Measurements from ENCODE around the gene PSTK.

The PSTK gene

DNA sequence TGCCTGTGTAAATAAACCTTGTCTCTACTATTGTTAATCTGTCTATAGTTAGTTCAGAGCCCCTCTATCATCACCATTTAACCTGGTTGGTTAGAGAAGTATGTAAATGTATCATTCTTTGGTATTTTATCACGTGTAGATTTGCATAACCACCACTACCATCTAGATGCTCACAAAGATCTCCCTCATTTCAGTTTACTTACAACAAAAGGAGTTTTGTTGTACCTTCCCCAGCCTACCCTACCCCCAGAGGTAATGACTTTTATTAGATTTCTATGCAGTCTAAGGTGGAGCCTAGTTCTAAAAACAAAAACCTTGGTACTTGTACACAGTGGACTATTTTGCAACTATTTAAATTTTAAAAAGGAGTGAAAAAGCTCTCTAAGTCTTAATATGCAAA is 46.1 kb downstream of the PSTK start:
- H3K4me1 ChIP-seq (ENCODE audit: insufficient read depth, low read length, poor library complexity, severe bottlenecking) = no peaks in the 10 kb centered on the region
- no peaks in the 10 kb centered on the region for H3K79me2 ChIP-seq (ENCODE audit: insufficient read depth, low read length)
- H3K9ac ChIP-seq (ENCODE audit: low read depth, low read length, poor library complexity, severe bottlenecking) = no peak overlapping the region
- H3K9me3 ChIP-seq (ENCODE audit: insufficient read depth, low read depth, low read length) = no peaks in the 10 kb centered on the region
- H3K9me2 ChIP-seq (replicated peaks; ENCODE audit: low read depth, low read length) = no peaks in the 10 kb centered on the region
- H3K36me3 ChIP-seq (ENCODE audit: insufficient read depth, low read length) = no peaks in the 10 kb centered on the region
- H3F3A ChIP-seq (ENCODE audit: low read depth) = no peaks in the 10 kb centered on the region
- TF ChIP-seq CTCF (conservative IDR thresholded peaks at IDR 0.05; ENCODE audit: low read length) = no peak
- no peaks in the 10 kb centered on the region for H4K20me1 ChIP-seq (ENCODE audit: insufficient read depth, low read length, poor library complexity, severe bottlenecking)
- H3K4me2 ChIP-seq (ENCODE audit: low read depth, low read length, poor library complexity, severe bottlenecking) = no peak overlapping the region
- H2AFZ ChIP-seq (ENCODE audit: low read length) = no peak overlapping the region
- no peak overlapping the region for H3K4me3 ChIP-seq (ENCODE audit: low read length, poor library complexity, severe bottlenecking)
- no peaks in the 10 kb centered on the region for H3K27me3 ChIP-seq (ENCODE audit: insufficient read depth, low read length, poor library complexity, severe bottlenecking)

GRCh38 chr10:123027861-123028260 is 47.7 kb downstream of the PSTK start:
- TF ChIP-seq CTCF (conservative IDR thresholded peaks at IDR 0.05; ENCODE audit: low read length) (no peak), EZH2phosphoT487 (IDR thresholded peaks at IDR 0.05; ENCODE audit: borderline replicate concordance) (no peak)
- H3K9me3 ChIP-seq (ENCODE audit: insufficient read depth, low read depth, low read length) = no peaks in the 10 kb centered on the region
- no peaks in the 10 kb centered on the region for H3K79me2 ChIP-seq (ENCODE audit: insufficient read depth, low read length)
- no peaks in the 10 kb centered on the region for H3K9me2 ChIP-seq (replicated peaks; ENCODE audit: low read depth, low read length)
- H4K20me1 ChIP-seq (ENCODE audit: insufficient read depth, low read length, poor library complexity, severe bottlenecking) = no peaks in the 10 kb centered on the region
- H3K27me3 ChIP-seq (ENCODE audit: insufficient read depth, low read length, poor library complexity, severe bottlenecking) = no peaks in the 10 kb centered on the region
- no peaks in the 10 kb centered on the region for H3K4me1 ChIP-seq (ENCODE audit: insufficient read depth, low read length, poor library complexity, severe bottlenecking)
- H3F3A ChIP-seq (ENCODE audit: low read depth) = no peaks in the 10 kb centered on the region
- no peak overlapping the region for H3K9ac ChIP-seq (ENCODE audit: low read depth, low read length, poor library complexity, severe bottlenecking)
- H3K4me2 ChIP-seq (ENCODE audit: low read depth, low read length, poor library complexity, severe bottlenecking) = no peak overlapping the region
- H3K4me3 ChIP-seq (ENCODE audit: low read length, poor library complexity, severe bottlenecking) = no peak overlapping the region
- no peak overlapping the region for H2AFZ ChIP-seq (ENCODE audit: low read length)
- no peaks in the 10 kb centered on the region for H3K36me3 ChIP-seq (ENCODE audit: insufficient read depth, low read length)

DNA sequence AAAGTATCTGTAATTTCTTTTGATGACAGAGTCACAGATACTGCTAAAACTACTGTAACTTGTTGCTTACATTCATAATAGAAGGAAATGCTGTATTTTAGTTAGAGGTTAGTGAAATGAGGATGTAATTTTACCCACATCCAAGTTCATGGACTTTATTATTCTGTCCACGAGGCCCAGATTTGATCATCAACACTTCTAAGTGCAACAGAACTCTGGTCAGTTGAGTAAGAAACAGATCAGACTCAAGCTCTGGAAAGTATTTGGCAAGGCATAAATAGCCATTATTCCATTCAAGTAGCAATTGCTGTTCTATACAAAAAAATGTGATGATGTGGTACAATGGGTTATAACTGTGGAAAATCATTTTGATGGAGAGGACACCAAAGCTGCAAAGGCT is 50.9 kb downstream of the PSTK start:
- H3K9me3 ChIP-seq (ENCODE audit: insufficient read depth, low read depth, low read length) = no peaks in the 10 kb centered on the region
- no peak overlapping the region for H2AFZ ChIP-seq (ENCODE audit: low read length)
- TF ChIP-seq CTCF (conservative IDR thresholded peaks at IDR 0.05; ENCODE audit: low read length) (no peak), EZH2phosphoT487 (IDR thresholded peaks at IDR 0.05; ENCODE audit: borderline replicate concordance) (no peak)
- H3K79me2 ChIP-seq (ENCODE audit: insufficient read depth, low read length) = no peaks in the 10 kb centered on the region
- H3K27me3 ChIP-seq (ENCODE audit: insufficient read depth, low read length, poor library complexity, severe bottlenecking) = no peaks in the 10 kb centered on the region
- no peaks in the 10 kb centered on the region for H3K4me1 ChIP-seq (ENCODE audit: insufficient read depth, low read length, poor library complexity, severe bottlenecking)
- H3F3A ChIP-seq (ENCODE audit: low read depth) = no peaks in the 10 kb centered on the region
- no peaks in the 10 kb centered on the region for H3K9me2 ChIP-seq (replicated peaks; ENCODE audit: low read depth, low read length)
- no peaks in the 10 kb centered on the region for H3K36me3 ChIP-seq (ENCODE audit: insufficient read depth, low read length)
- no peak overlapping the region for H3K9ac ChIP-seq (ENCODE audit: low read depth, low read length, poor library complexity, severe bottlenecking)
- H4K20me1 ChIP-seq (ENCODE audit: insufficient read depth, low read length, poor library complexity, severe bottlenecking) = no peaks in the 10 kb centered on the region
- H3K4me3 ChIP-seq (ENCODE audit: low read length, poor library complexity, severe bottlenecking) = no peak overlapping the region
- H3K4me2 ChIP-seq (ENCODE audit: low read depth, low read length, poor library complexity, severe bottlenecking) = no peak overlapping the region
